Measurements from ENCODE around the gene RBSN. TPM values are rescaled to one million over a fixed set of nuclear protein-coding genes. Genes with fewer than 3 reads are reported as not detected.
A peak's percentile ranks its signal among the peaks of the same experiment; 100 is the strongest.

RBSN gene
- total RNA-seq, 2 donors from 2014 or later = 23.3 to 25.2 TPM

GRCh38 chr3:15110206-15110605, 11.3 kb upstream of the RBSN start:
- no peaks in the 10 kb centered on the region for H3K9me3 ChIP-seq (ENCODE audit: control insufficient read depth, low read length)
- no peak for DNase-seq
- no peaks in the 10 kb centered on the region for H3K9me3 Mint-ChIP-seq
- 87 to 91% methylated on average over 4 of the region's 4 CpGs for WGBS, 2 experiments (ENCODE audit: insufficient coverage in 1 of 2, insufficient read length in 1 of 2)
- no peaks in the 10 kb centered on the region for H3K36me3 ChIP-seq (ENCODE audit: control insufficient read depth, insufficient read depth, low read length)
- no peak overlapping the region for H3K4me3 Mint-ChIP-seq
- H3K4me3 ChIP-seq (ENCODE audit: low read length) = no peak overlapping the region
- H3K9ac ChIP-seq (ENCODE audit: extremely low read depth, low read length, poor library complexity, severe bottlenecking) = no peak overlapping the region
- no peaks in the 10 kb centered on the region for H3K4me1 ChIP-seq (ENCODE audit: control insufficient read depth, insufficient read depth, low read length)
- no peak overlapping the region for H3K27ac Mint-ChIP-seq
- no peaks in the 10 kb centered on the region for H3K36me3 Mint-ChIP-seq (ENCODE audit: low read depth)
- no peak overlapping the region for H3K27ac ChIP-seq (ENCODE audit: low read depth, low read length)
- H3K4me1 Mint-ChIP-seq = peaks cover 13% of the 10 kb centered on the region
- no peaks in the 10 kb centered on the region for H3K27me3 ChIP-seq (ENCODE audit: control insufficient read depth, insufficient read depth, low read length, poor library complexity, severe bottlenecking)
- no peaks in the 10 kb centered on the region for H3K27me3 Mint-ChIP-seq (ENCODE audit: insufficient read depth)
- no peak for TF ChIP-seq CTCF (conservative IDR thresholded peaks at IDR 0.05)

GRCh38 chr3:15108869-15109268, 9.9 kb upstream of the RBSN start:
- DNase-seq = peak; percentile 20
- Histone ChIP-seq H3K9ac (ENCODE audit: extremely low read depth, low read length, poor library complexity, severe bottlenecking) (no peak overlapping the region), H3K36me3 (ENCODE audit: control insufficient read depth, insufficient read depth, low read length) (no peaks in the 10 kb centered on the region), H3K4me1 (ENCODE audit: control insufficient read depth, insufficient read depth, low read length) (no peaks in the 10 kb centered on the region), H3K27me3 (ENCODE audit: control insufficient read depth, insufficient read depth, low read length, poor library complexity, severe bottlenecking) (no peaks in the 10 kb centered on the region), H3K27ac (ENCODE audit: low read depth, low read length) (no peak overlapping the region), H3K9me3 (ENCODE audit: control insufficient read depth, low read length) (no peaks in the 10 kb centered on the region), H3K4me3 (ENCODE audit: low read length) (no peak overlapping the region)
- 80 to 81% methylated on average over 1 to 4 of the region's 4 CpGs for WGBS, 2 experiments (ENCODE audit: insufficient coverage in 1 of 2, insufficient read length in 1 of 2)
- Mint-ChIP-seq H3K9me3 (no peaks in the 10 kb centered on the region), H3K4me3 (no peak overlapping the region), H3K4me1 (peaks cover 7% of the 10 kb centered on the region), H3K27ac (no peak overlapping the region), H3K36me3 (ENCODE audit: low read depth) (no peaks in the 10 kb centered on the region), H3K27me3 (ENCODE audit: insufficient read depth) (no peaks in the 10 kb centered on the region)
- TF ChIP-seq CTCF (conservative IDR thresholded peaks at IDR 0.05) = no peak

GRCh38 chr3:15108082-15108545, 9.2 kb upstream of the RBSN start:
- no peak overlapping the region for H3K4me3 Mint-ChIP-seq
- no peaks in the 10 kb centered on the region for H3K27me3 Mint-ChIP-seq (ENCODE audit: insufficient read depth)
- H3K4me1 Mint-ChIP-seq = peaks cover 7% of the 10 kb centered on the region

More at GRCh38 chr3:15108082-15108545, 9.2 kb upstream of the RBSN start:
- Mint-ChIP-seq H3K36me3 (ENCODE audit: low read depth) (no peaks in the 10 kb centered on the region), H3K27ac (peak overlapping the region; percentile 65), H3K9me3 (no peaks in the 10 kb centered on the region)
- Histone ChIP-seq H3K27me3 (ENCODE audit: control insufficient read depth, insufficient read depth, low read length, poor library complexity, severe bottlenecking) (no peaks in the 10 kb centered on the region), H3K27ac (ENCODE audit: low read depth, low read length) (no peak overlapping the region), H3K4me1 (ENCODE audit: control insufficient read depth, insufficient read depth, low read length) (no peaks in the 10 kb centered on the region), H3K4me3 (ENCODE audit: low read length) (no peak overlapping the region), H3K9me3 (ENCODE audit: control insufficient read depth, low read length) (no peaks in the 10 kb centered on the region), H3K36me3 (ENCODE audit: control insufficient read depth, insufficient read depth, low read length) (no peaks in the 10 kb centered on the region), H3K9ac (ENCODE audit: extremely low read depth, low read length, poor library complexity, severe bottlenecking) (no peak overlapping the region)
- 18 to 27% methylated on average over 6 to 11 of the region's 11 CpGs for WGBS, 2 experiments (ENCODE audit: insufficient coverage in 1 of 2, insufficient read length in 1 of 2)
- peak; percentile 96 for TF ChIP-seq CTCF (conservative IDR thresholded peaks at IDR 0.05)
- peak; percentile 94 for DNase-seq
